NCI-H1694 treated with DMSO at 0.1 percent for 48 hours (cell line): Measurements from ENCODE around the gene SGF29.
"Not testable (repeated sequence)": the region's sequence is repeated elsewhere in the genome, so short reads cannot be mapped to it uniquely, and the experiment has no call there.

Experiments used
- DNase-seq: peaks from one replicate; lab custom pipeline; 2025; lab: John Stamatoyannopoulos, UW

SGF29 gene

DNA sequence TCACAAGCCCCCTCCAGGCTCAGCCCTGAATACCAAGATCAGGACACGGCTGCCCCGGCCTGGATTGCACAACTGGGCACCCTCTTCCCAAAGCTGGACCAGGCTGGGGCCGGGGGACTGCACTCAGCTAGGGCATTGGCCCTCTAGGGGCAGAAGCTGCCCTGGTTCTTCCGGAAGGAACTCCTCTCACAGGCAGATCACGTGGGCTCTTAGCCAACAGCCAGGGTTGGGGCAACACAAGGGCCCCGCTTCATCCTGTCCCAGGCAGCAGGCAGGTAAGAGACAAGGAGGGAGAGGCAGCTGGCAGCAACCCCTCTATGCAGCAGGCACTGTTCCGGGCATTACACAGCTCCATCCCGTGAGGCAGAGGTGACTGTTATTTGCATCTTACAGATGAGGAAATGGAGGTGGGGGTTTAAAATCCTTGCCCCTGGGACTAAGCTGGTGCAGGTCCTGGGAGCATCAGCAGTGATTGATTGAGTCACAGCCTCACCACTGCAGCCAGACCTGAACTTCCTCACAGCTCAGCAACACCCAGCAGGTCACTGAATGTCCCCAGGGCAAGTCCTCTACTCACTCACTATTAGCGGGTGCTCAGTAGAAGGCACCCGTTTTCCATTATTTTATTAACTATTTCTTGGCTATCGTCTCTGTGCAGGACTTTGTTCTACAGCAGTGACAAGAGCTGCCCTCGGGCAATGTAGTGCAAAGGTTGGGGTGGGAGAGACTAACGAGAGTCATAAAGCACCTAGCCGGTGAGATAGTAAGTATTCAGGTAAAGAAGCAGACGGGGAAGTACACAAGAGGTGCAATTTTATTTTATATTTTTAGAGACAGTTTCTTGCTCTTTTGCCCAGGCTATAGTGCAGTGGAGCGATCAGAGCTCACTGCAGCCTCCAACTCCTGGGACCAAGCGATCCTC lies 58.9 kb downstream of the SGF29 start:
- not testable (repeated sequence) for DNase-seq

DNA sequence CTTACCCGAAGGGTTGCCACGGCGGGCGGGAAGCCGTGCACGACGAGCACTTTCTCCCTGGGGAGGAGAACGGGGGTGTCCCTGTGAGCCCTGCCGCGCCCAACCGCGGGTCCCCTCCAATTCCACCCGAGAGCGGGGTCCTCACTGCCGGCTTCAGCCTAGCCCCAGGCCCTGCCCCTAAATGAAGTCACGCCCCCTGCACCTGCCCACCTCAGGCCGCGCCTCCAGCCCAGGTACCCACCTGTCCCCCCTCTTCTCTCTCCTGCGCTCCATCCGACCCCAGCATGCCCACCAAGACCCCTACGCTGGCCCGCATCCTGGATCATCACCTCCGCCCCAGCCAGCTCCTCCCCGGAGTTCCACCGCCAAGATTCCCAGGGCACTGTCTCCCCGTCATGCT lies 60.2 kb downstream of the SGF29 start:
- not testable (repeated sequence) for DNase-seq

DNA sequence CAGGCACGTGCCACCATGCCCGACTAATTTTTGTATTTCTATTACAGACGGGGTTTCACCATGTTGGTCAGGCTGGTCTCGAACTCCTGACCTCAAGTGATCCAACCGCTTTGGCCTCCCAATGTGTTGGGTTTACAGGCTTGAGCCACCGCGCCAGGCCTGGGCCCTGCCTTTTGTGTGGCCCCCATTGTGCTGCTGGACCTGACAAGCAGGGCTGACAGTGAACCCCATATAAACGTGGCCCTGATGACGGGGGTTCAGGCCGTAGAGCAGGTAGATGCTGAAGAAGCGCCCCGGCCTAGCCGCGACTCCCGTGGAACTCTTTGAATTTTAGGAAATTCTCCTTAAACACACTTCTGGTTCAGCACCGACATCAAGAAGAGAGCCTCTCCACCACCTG lies 60.8 kb downstream of the SGF29 start:
- not testable (repeated sequence) for DNase-seq

DNA sequence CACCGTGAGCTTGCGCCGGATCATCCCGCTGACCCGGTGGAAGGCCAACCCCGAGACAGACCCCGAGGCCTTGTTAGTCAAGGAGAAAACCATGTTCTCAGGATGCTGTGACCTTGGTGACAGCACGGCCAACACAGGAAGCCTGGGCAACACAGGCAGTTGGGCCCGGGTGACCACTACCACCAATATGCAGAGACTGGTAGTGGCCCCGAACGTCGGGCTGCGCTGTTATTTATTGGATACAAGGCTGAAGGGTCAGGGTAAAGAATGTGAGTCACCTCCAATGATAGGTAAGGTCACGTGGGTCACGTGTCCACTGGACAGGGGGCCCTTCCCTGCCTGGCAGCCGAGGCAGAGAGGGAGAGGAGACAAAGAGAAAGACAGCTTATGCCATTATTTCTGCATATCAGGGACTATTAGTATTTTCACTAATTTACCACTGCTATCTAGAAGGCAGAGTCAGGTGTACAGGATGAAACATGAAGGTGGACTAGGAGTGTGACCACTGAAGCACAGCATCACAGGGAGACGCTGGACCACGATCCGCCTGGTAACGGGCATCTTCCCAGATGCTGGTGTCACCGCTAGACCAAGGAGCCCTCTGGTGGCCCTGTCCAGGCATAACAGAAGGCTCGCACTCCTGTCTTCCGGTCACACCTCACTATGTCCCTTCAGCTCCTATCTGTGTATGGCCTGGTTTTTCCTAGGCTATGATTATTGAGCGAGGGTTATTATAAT lies 61.9 kb downstream of the SGF29 start:
- DNase-seq: peak; percentile 2

DNA sequence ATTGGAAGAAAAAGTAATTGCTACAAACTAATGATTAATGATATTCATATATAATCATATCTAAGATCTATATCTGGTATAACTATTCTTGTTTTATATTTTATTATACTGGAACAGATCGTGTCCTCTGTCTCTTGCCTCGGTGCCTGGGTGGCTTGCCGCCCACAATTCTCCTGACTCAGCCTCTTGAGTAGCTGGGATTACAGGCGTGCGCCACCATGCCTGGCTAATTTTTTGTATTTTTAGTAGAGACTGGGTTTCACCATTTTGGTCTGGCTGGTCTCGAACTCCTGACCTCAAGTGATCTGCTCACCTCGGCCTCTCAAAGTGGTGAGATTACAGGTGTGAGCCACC lies 62.5 kb downstream of the SGF29 start:
- not testable (repeated sequence) for DNase-seq

DNA sequence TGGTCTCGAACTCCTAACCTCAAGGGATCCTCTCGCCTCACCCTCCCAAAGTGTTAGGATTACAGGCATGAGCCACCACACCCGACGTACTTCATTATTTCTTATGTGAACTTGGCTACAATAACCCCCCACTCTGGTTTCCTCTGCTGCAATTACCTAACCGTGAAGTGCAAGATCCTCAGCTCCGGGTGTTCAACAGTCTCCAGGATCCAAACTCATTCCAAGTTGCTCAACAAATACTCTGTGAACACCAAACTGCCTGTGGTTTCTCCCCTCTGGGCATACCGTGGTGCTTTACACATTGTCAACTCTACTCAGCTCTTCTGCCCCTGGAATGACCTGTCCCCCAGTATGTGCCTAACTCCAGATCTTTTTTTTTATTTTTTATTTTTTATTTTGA lies 62.9 kb downstream of the SGF29 start:
- no peak for DNase-seq

DNA sequence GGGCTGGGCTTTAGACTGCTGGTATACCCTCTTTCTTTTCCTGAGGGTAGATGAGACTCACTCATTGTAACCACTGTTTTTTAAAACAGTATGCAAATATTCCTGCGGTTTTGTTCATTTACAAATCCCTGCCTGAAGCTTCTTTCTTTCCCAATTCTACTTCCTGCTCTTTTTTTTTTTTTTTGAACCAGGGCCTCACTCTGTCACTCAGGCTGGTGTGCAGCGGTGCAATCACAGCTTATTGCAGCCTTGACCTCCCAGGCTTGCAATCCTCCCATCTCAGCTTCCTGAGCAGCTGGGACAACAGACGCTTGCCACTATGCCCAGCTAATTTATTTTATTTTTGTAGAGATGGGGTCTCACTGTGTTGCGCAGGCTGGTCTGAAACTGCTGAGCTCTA lies 64.2 kb downstream of the SGF29 start:
- peak; percentile 12 for DNase-seq

DNA sequence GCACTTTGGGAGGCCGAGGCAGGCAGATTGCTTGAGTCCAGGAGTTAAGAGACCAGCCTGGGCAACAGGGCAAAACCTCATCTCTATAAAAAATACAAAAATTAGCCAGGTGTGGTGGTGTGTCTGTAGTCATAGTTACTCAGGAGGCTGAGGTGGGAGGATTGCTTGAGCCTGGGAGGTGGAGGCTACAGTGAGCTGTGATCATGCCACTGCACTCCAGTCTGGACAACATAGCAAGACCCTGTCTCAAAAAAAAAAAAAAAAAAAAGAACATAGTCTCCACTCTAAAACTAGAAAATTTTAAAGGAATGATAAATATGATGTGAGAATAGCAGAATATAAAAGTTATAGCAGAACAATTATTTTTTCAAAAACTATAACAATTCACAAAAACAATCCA lies 66.6 kb downstream of the SGF29 start:
- not testable (repeated sequence) for DNase-seq

DNA sequence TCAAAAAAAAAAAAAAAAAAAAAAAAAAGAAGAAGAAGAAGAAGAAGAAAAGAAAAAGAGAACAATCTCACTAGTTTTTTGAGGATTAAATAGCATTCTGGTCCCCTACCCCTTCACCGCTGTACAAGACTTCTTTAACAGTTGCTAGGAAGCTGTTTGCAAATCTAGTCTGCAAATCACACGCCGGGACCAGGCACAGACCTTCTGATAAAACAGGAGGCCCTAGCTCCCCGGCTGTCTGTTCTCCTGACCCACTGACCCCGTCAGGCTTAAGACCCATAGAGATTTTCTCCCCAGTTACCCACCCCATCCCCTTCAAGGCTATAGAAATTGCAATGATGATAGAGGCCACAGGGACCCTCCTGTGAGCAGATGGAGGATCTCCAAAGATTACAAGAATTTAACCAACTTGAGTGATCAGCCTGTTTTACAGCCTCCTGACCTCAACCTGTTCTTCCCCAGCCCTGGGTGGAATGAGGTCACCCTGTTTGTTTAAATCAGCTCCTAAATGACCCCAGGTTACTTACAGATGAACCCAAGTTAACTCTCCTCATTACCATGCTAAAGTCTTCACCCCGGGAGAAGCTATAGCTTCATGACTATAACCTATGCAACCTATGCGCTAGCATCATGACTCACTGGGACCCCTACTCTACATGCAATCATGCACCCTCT lies 67.9 kb downstream of the SGF29 start:
- DNase-seq: no peak

DNA sequence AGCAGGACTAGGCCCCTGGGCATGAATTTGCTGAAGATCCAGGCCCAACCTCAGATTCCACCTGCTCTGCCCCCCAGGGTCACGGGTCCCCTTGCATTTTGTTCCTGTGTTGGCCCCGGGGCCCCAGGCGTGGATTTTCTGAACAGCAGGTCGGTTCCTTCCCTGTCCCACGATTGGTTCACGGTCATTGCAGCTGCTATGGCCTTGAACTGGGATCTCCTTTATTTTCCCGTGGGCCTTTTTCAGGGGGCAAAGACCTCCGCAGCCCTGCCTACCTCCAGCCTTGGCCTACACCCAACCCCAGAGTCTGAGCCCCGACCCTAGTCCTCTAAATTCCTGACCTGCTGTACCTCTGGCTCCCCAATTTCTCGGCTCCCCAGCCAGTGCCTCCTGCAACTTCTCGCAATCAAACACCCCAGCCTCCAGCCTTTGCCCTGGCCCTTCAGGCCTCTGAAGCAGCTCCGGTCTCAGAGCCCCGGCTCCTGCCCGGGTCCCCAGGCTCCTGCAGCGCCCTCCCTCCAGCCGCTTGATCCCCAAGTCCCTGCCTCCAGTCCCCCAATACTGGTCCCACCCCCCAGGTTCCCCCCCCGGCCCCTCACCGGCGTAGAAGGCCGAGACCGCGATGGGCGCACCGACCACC lies 68.9 kb downstream of the SGF29 start:
- not testable (repeated sequence) for DNase-seq

DNA sequence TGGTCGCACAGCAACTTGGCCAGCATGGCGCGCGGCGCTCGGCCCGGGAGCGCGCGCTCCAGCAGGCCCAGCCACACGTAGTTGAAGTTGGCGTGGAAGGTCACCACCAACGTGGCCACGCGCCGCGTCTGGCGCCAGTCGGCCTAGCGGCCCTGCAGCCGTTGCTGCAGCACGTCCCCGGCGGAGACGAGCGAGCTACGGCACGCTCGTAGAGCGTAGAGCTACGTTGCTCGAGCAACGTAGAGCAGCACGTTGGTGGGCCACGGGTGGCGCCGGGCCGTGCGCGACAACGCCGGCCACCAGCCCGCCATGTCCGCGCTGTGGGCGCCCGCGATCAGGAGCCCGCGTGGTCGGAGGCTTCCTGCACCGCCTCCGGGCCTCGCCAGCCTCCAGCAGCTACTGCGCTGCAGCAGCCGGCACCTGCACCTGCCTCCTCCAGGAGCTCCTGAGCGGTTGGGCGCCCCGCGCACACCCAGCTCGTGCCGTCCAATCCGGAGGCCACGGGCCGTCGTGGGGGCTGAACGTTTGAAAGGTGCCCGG lies 69.5 kb downstream of the SGF29 start:
- DNase-seq: no peak

DNA sequence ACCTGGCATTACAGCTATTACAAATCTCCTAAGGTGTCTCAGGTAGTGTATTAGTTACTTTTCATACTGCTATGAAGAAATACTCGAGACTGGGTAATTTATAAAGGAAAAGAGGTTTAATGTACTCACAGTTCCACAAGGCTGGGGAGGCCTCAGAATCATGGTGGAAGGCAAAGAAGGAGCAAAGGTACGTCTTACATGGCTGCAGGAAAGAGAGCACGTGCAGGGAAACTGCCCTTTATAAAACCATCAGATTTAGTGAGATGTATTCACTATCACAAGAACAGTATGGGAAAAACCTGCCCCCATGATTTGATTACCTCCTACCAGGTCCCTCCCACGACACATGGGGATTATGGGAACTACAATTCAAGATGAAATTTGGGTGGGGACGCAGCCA lies 77.2 kb downstream of the SGF29 start:
- not testable (repeated sequence) for DNase-seq

DNA sequence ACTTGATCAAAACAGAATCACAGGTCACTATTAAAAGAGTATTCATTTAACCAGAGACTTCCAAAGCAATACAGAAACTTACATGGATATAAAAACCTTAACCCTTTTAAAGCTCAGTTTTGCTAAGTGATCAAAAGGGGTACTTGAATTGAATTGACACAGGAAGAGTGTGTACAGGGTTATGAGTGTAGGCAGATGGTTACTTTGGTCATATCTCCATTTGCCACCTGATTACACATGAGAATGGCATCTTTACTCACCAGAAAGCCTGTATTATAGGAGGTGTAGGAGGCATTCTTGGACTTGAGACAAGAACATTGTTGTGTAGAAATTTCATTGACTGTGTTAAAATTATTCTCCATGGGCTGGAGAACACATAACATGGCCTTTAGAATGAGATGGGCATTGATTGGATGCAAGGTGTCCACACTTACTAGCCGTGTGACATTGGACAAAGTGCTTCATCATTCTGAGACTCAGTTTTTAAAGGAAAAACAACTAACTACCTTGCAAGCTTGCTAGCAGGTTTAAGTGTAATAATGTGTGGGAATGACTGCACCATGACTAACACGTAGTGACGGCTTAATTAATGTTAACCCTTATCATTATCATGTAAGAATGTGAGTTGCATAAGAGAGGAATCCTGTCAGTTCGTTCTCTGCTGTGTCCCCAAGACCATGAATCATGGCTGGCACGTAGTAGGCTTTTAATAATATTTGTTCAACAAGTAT lies 82.5 kb downstream of the SGF29 start:
- not testable (repeated sequence) for DNase-seq

DNA sequence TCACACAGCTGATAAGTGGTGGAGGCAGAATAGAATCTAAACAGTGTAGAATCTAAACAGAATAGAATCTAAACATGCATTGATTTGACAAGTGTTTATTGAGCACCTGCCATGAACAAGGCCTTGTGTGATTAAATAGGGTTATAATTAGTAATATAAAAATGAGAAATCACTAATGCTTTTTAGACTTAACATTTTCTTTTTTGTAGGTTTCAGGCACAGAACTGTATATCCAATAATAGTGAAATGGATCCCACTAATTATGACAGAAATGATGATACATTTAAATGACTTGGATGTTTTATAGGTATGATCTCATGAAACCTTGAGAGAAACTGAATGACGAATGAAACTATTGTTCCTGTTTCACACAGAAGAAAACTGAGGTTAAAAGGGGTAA lies 84.0 kb downstream of the SGF29 start, which contains the start of gene NPIPB8:
Gene NPIPB8, plus strand, starts transcription at position 301 of the 400 bp plus-strand sequence. CDS start 296 bp downstream, outside the sequence.
- DNase-seq: not testable (repeated sequence)

DNA sequence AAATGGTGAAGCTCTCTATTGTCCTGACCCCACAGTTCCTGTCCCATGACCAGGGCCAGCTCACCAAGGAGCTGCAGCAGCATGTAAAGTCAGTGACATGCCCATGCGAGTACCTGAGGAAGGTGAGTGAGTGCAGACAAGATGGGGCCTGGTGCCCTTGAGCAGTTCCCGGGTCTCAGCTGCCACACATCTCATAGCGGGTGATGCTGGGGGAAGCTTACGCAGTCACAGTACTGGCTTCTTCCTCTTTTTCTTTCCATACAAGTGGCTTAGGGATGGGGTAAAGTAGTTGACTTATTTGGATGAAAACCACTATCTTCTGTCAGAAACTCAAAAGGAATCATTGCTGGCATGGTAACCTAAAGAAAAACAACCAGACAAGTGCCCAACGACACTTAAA lies 84.6 kb downstream of the SGF29 start:
- not testable (repeated sequence) for DNase-seq

DNA sequence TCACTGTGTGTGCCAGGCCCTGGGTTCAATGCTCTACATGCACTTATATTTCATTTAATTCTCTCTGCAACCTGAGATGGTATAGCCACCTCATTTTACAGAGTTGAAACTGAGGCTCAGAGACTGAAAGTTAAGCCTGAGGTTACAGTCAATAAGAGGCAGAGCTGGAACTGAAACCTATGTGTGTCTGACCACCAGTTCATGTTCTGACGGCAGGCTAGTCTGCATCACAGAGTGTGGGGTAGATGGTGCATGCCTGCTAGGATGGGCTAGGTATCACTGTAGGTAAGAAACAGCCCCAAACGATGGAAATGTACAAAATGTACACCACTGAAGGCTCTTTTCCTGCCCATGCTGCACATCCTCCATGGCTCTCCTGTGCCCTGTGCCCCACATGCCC lies 86.2 kb downstream of the SGF29 start:
- not testable (repeated sequence) for DNase-seq
